A549 treated with RU486 at 1 μM for 4 hours (cell line): Measurements from ENCODE around the gene CPEB3. TPM values are rescaled to one million over a fixed set of nuclear protein-coding genes. Genes with fewer than 3 reads are reported as not detected.

ENCODE experiments used
- total RNA-seq: library from RNA; stranded (reverse); fragments of 200-300 nt; extraction: Qiagen RNA extraction; gene quantifications from 5 replicates; pipeline ENCODE4 v1.2.3, GENCODE V29; 2022; ENCODE audit warnings: low read depth

CPEB3 gene
- total RNA-seq = 0.16 to 0.37 TPM (median 0.34 TPM) in 5 replicates

GRCh38 chr10:92290837-92291615 is at the start of gene CPEB3, which contains the start of gene MARCHF5:
TSS of gene CPEB3 (minus strand) at chr10:92291078. CDS start at chr10:92240350, 50,728 bp downstream.
TSS of gene MARCHF5 (plus strand) at chr10:92291167. CDS start at chr10:92291495, 328 bp downstream.

Other genes with a start within 250 kb of the CPEB3 start
- gene MARCHF5, start 89 bp upstream of the CPEB3 start, total RNA-seq = 28.9 to 34.3 TPM (median 32.7 TPM) in 5 replicates